ENCODE data around the gene MAP7D1.

DNA sequence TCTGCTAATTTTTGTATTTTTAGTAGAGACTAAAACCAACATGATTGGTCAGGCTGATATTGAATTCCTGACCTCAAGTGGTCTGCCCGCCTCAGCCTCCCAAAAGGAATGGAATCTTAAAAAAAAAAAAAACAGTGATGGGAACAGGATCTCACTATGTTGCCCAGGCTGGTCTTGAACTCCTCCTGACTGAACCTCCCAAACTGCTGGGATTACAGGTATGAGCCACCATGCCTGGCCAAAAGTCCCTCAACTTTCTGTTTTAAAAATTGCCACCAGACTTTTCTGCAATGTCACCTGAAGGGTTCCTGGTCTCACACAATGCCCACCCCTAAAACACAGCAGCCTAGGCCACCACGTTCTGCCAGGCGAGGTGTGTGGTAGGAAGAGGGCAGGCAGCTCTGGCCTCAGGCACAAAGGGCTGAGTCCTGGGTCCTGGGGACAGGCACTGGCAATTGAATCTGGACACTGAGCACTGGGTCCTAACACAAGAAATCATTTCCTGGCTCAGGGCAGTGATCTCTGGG, 47.1 kb downstream of the MAP7D1 start:
- TF ChIP-seq POLR2A (IDR thresholded peaks at IDR 0.05; ENCODE audit: low read depth, low read length) = no peak
- no peak for TF ChIP-seq JUN (IDR thresholded peaks at IDR 0.05; ENCODE audit: borderline replicate concordance, insufficient read depth, insufficient read length, low read depth)
- TF ChIP-seq, protein P1, sequence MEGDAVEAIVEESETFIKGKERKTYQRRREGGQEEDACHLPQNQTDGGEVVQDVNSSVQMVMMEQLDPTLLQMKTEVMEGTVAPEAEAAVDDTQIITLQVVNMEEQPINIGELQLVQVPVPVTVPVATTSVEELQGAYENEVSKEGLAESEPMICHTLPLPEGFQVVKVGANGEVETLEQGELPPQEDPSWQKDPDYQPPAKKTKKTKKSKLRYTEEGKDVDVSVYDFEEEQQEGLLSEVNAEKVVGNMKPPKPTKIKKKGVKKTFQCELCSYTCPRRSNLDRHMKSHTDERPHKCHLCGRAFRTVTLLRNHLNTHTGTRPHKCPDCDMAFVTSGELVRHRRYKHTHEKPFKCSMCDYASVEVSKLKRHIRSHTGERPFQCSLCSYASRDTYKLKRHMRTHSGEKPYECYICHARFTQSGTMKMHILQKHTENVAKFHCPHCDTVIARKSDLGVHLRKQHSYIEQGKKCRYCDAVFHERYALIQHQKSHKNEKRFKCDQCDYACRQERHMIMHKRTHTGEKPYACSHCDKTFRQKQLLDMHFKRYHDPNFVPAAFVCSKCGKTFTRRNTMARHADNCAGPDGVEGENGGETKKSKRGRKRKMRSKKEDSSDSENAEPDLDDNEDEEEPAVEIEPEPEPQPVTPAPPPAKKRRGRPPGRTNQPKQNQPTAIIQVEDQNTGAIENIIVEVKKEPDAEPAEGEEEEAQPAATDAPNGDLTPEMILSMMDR (IDR thresholded peaks at IDR 0.05; ENCODE audit: extremely low read depth in 1 of 2, insufficient read depth in 1 of 2, low read depth in 1 of 2, low read length in 2 of 2) = no peak
- TF ChIP-seq POLR2AphosphoS5 (IDR thresholded peaks at IDR 0.05; ENCODE audit: insufficient read depth, low read depth, low read length) = no peak
- no peak for TF ChIP-seq GATA2 (IDR thresholded peaks at IDR 0.05; ENCODE audit: insufficient read depth, insufficient read length, low read depth, low read length)
- TF ChIP-seq EZH2 (IDR thresholded peaks at IDR 0.05; ENCODE audit: borderline replicate concordance, low read depth, low read length, severe bottlenecking) = no peak
- TF ChIP-seq FOS (IDR thresholded peaks at IDR 0.05; ENCODE audit: borderline replicate concordance, insufficient read depth, low read length) = no peak
- TF ChIP-seq MYC (IDR thresholded peaks at IDR 0.05; ENCODE audit: low read depth, low read length) = no peak
